Neural cell (in vitro differentiated cells): ENCODE measurements around the gene ZNF580. TPM values are rescaled to one million over a fixed set of nuclear protein-coding genes. Genes with fewer than 3 reads are reported as not detected.

Experiments
- H2AFZ ChIP-seq: fragments of 200-600, 300-800 bp; sonication (generic), shearing (Covaris generic); 2 replicates; pipeline ENCODE4 v1.6.0; 2014; ENCODE audit warnings: low read depth, mild to moderate bottlenecking, antibody characterized with exemption, low read length, moderate library complexity
- H3F3A ChIP-seq: fragments of 200-600 bp; shearing (Covaris generic); 2 replicates; pipeline ENCODE4 v1.6.1; 2016; ENCODE audit warnings: mild to moderate bottlenecking, moderate library complexity, mixed read lengths, antibody characterized with exemption, low read length; ENCODE audit not compliant: insufficient read depth, poor library complexity, severe bottlenecking
- H3K27ac ChIP-seq: fragments of 200-600, 300-800 bp; sonication (generic), shearing (Covaris generic); 2 replicates; pipeline ENCODE4 v1.5.1; 2014; ENCODE audit warnings: mild to moderate bottlenecking, low read length, moderate library complexity
- H3K27me3 ChIP-seq: fragments of 300-800, 200-600 bp; sonication (generic), shearing (Covaris generic); 2 replicates; pipeline ENCODE4 v1.6.0; 2014; ENCODE audit warnings: mild to moderate bottlenecking, low read depth, low read length, moderate library complexity; ENCODE audit not compliant: insufficient read depth
- H3K36me3 ChIP-seq: fragments of 300-800, 200-600 bp; sonication (generic), shearing (Covaris generic); 2 replicates; pipeline ENCODE4 v1.5.1; 2014; ENCODE audit warnings: mild to moderate bottlenecking, antibody characterized with exemption, low read length, moderate library complexity; ENCODE audit not compliant: insufficient read depth
- H3K4me2 ChIP-seq: fragments of 300-800, 200-600 bp; sonication (generic), shearing (Covaris generic); 2 replicates; pipeline ENCODE4 v1.6.0; 2014; ENCODE audit warnings: mild to moderate bottlenecking, low read length
- H3K4me3 ChIP-seq: fragments of 300-800, 200-600 bp; sonication (generic), shearing (Covaris generic); 2 replicates; pipeline ENCODE4 v1.5.1; 2014; ENCODE audit warnings: mild to moderate bottlenecking, low read length, moderate library complexity
- H3K79me2 ChIP-seq: fragments of 200-600 bp; shearing (Covaris generic); replicated peaks from 2 replicates; pipeline ENCODE4 v1.6.0; 2014; ENCODE audit warnings: mild to moderate bottlenecking, low read length, moderate library complexity; ENCODE audit not compliant: insufficient read depth
- H3K9ac ChIP-seq: fragments of 300-800, 200-600 bp; sonication (generic), shearing (Covaris generic); 2 replicates; pipeline ENCODE4 v1.6.1; 2016; ENCODE audit warnings: mild to moderate bottlenecking, low read length, mixed read lengths
- H3K9me2 ChIP-seq: fragments of 200-600 bp; shearing (Covaris generic); 2 replicates; pipeline ENCODE4 v1.6.1; 2016; ENCODE audit warnings: mild to moderate bottlenecking, low read length, mixed read lengths; ENCODE audit not compliant: insufficient read depth
- H3K9me3 ChIP-seq: fragments of 200-600, 300-800 bp; sonication (generic), shearing (Covaris generic); 2 replicates; pipeline ENCODE4 v1.6.1; 2016; ENCODE audit warnings: mild to moderate bottlenecking, mixed run types, low read length, moderate library complexity, mixed read lengths
- H4K20me1 ChIP-seq: fragments of 200-600 bp; shearing (Covaris generic); 2 replicates; pipeline ENCODE4 v1.6.1; 2016; ENCODE audit warnings: mild to moderate bottlenecking, mixed run types; ENCODE audit not compliant: insufficient read depth
- CTCF ChIP-seq: fragments of 450-650 bp; IDR thresholded peaks from 2 replicates; pipeline ENCODE4 v1.5.1; 2014; ENCODE audit warnings: antibody characterized with exemption, mild to moderate bottlenecking, moderate library complexity; ENCODE audit not compliant: poor library complexity, severe bottlenecking
- EP300 ChIP-seq: fragments of 450-650 bp; conservative IDR thresholded peaks from 2 replicates; pipeline ENCODE4 v1.6.1; 2014; ENCODE audit warnings: antibody characterized with exemption, mild to moderate bottlenecking, moderate library complexity; ENCODE audit not compliant: poor library complexity, severe bottlenecking
- EZH2 ChIP-seq: fragments of 200-600, 300-800 bp; shearing (Covaris generic), sonication (generic); IDR thresholded peaks from 2 replicates; pipeline ENCODE4 v1.6.1; 2014; ENCODE audit warnings: antibody characterized with exemption, low read length, borderline replicate concordance, mild to moderate bottlenecking; ENCODE audit not compliant: insufficient read depth, poor library complexity, severe bottlenecking
- MXI1 ChIP-seq: fragments of 450-650 bp; conservative IDR thresholded peaks from 2 replicates; pipeline ENCODE4 v1.6.1; 2014; ENCODE audit warnings: antibody characterized with exemption, mild to moderate bottlenecking; ENCODE audit not compliant: poor library complexity, severe bottlenecking
- POLR2AphosphoS5 ChIP-seq: IDR thresholded peaks from 2 replicates; pipeline ENCODE4 v1.6.1; 2012
- RAD21 ChIP-seq: fragments of 450-650 bp; conservative IDR thresholded peaks from 2 replicates; pipeline ENCODE4 v1.6.1; 2014; ENCODE audit warnings: antibody characterized with exemption, mild to moderate bottlenecking, moderate library complexity
- REST ChIP-seq: IDR thresholded peaks from 2 replicates; pipeline ENCODE4 v1.6.1; 2012; ENCODE audit warnings: borderline replicate concordance
- SMC3 ChIP-seq: fragments of 450-650 bp; conservative IDR thresholded peaks from 2 replicates; pipeline ENCODE4 v1.6.1; 2014; ENCODE audit warnings: antibody characterized with exemption, mild to moderate bottlenecking, moderate library complexity; ENCODE audit not compliant: poor library complexity
- TAF1 ChIP-seq: IDR thresholded peaks from 2 replicates; pipeline ENCODE4 v1.6.1; 2012; ENCODE audit warnings: low read depth
- polyA plus RNA-seq: library from polyadenylated mRNA; depleted of rRNA; stranded (reverse); fragments of >200 nt; gene quantifications from 2 replicates; pipeline ENCODE4 v1.2.3, GENCODE V29; 2014

ZNF580 gene
- polyA plus RNA-seq, 1 donor from 2014 or later = 11.7 TPM

DNA sequence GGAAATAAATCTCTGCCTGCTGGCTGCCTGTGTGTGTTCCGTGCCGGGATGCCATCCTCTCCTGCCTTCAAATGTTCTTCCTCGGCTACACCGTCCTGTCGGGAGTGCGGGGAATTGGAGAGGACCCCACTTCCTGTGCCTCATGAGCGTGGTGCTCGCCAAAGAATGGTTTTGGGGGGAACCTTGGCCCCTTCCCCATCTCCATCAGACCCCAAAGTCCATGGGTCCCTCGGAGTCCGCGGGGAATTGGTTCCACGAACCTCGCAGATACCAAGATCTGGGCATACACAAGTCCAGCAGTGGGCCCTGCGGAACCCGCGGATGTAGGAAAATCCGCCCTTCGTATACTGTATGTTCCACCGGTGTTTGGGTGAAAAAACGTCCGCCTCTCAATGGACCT lies 37.7 kb upstream of the ZNF580 start:
- Histone ChIP-seq H2AFZ (no peak overlapping the region), H3K36me3 (no peaks in the 10 kb centered on the region), H3K9ac (no peak overlapping the region), H3K4me2 (no peak overlapping the region), H3K9me2 (no peaks in the 10 kb centered on the region), H3K27ac (no peak overlapping the region), H3F3A (no peaks in the 10 kb centered on the region), H3K79me2 (peaks cover 21% of the 10 kb centered on the region), H4K20me1 (no peaks in the 10 kb centered on the region), H3K4me3 (no peak overlapping the region), H3K27me3 (no peaks in the 10 kb centered on the region), H3K9me3 (no peaks in the 10 kb centered on the region)
- TF ChIP-seq REST = no peak
- TF ChIP-seq EZH2 = no peak
- no peak for TF ChIP-seq CTCF
- no peak for TF ChIP-seq POLR2AphosphoS5
- TF ChIP-seq TAF1 = no peak
- TF ChIP-seq SMC3 = no peak
- no peak for TF ChIP-seq MXI1

DNA sequence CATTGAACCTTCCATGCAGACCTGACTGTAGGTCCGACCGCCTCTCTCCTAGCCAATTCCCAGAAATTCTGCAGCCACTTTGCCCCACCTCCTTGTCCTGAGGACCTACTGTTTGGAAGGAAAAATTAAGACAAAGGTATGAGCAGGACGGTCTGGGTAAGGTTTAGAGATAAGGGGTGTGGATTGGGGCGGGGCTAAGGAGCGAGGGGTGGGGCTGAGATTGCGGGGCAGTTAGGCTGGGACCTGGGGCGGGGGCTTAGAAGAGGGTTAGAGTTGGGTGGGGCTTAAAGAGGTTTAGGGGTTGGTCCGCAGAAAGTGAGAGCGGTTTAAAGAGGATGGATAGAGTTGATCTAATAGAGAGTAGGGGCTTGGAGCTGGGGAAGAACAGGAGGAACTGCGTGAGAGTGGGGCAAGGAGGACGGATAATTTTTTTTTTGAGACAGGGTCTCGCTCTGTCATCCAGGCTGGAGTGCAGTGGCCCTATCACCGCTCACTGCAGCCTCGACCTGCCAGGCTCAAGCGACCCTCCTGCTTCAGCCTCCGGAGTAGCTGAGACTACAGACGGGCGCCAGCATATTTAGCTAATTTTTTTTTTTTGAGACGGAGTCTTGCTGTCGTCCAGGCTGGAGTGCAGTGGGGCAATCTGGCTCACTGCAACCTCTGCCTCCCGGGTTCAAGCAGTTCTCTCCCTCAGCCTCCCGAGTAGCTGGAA lies 37.1 kb upstream of the ZNF580 start:
- Histone ChIP-seq H3K4me3 (peak overlapping the region; percentile 97), H3K36me3 (no peaks in the 10 kb centered on the region), H3K4me2 (no peak overlapping the region), H3K27me3 (no peaks in the 10 kb centered on the region), H2AFZ (no peak overlapping the region), H3K9me3 (no peaks in the 10 kb centered on the region), H3K79me2 (peaks cover 24% of the 10 kb centered on the region), H3K9me2 (no peaks in the 10 kb centered on the region), H3K9ac (no peak overlapping the region), H3K27ac (peak overlapping the region; percentile 91), H4K20me1 (no peaks in the 10 kb centered on the region), H3F3A (no peaks in the 10 kb centered on the region)
- TF ChIP-seq TAF1 (no peak), SMC3 (no peak), REST (no peak), MXI1 (no peak), EZH2 (no peak), POLR2AphosphoS5 (no peak), EP300 (no peak), RAD21 (no peak), CTCF (no peak)
